WERI-Rb-1 (cell line): ENCODE data around the gene TXNRD2.

ENCODE experiments used
- DNase-seq: peaks from one replicate; pipeline ENCODE4 v3.0.0-alpha.2; 2020
- H3K27ac ChIP-seq: fragments of 250-450 bp; sonication (Bioruptor Pico); 2 replicates; pipeline ENCODE4 v1.5.1; 2020; ENCODE audit warnings: mild to moderate bottlenecking, moderate library complexity
- H3K27me3 ChIP-seq: fragments of 250-450 bp; sonication (Bioruptor Pico); 2 replicates; pipeline ENCODE4 v1.5.1; 2021; ENCODE audit warnings: mild to moderate bottlenecking, low read depth, moderate library complexity; ENCODE audit not compliant: insufficient read depth, severe bottlenecking
- H3K36me3 ChIP-seq: fragments of 250-450 bp; sonication (Bioruptor Pico); 2 replicates; pipeline ENCODE4 v1.5.1; 2020; ENCODE audit warnings: mild to moderate bottlenecking, moderate library complexity
- H3K4me3 ChIP-seq: 2 replicates; pipeline ENCODE4 v1.5.1; 2011; ENCODE audit warnings: low read depth, mild to moderate bottlenecking, control low read depth, low read length
- H3K9me3 ChIP-seq: fragments of 250-450 bp; sonication (Bioruptor Pico); 2 replicates; pipeline ENCODE4 v1.5.1; 2021; ENCODE audit warnings: mild to moderate bottlenecking, moderate library complexity; ENCODE audit not compliant: severe bottlenecking
- CTCF ChIP-seq: IDR thresholded peaks from 2 replicates; pipeline ENCODE4 v1.5.1; 2011; ENCODE audit warnings: low read depth, mild to moderate bottlenecking, control low read depth, inconsistent platforms, low read length

The TXNRD2 gene

DNA sequence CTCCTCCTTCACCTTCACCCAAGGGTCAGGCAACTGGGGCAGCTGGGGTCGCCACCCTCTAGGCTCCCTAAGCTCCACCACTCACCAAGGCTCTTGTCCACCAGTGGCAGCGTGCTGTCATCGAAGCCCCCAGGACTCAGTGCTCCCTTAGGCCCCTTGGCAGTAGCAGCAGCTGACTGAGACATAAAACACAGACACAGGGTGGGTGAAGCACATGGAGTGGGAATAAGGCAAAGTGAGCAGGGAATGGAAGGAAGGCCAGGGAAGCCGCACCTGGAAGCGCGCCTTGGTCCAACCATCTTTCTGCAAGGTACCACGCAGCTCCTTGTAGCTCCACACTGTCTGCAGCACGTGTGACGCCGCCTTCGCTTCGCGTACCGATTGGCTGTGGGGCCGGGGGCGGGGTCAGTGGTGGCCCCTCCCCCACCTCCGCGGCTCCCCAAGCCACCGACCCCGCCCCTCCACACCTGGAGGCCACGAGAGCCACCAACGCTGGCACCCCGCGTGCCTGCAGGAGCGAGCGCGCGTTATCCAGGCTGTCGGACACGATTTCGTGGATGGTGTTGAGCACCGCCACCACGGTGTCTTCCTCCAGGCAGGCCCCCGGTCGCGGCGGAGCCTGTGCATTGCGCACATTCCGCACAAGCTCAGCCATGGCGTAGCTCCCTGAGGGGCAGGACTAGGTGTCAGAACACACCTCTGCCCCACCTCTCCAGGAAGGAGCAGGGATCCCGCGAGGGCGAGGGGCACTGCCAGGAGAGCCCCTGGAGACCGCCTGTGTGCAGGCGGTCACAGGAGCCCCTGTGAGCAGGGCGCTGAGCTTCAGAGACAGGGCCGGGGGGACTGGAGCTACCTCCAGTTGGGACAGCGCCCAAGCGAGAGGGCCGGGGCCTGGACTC, 31.3 kb upstream of the TXNRD2 start:
- no peak overlapping the region for H3K4me3 ChIP-seq
- no peak for DNase-seq
- no peaks in the 10 kb centered on the region for H3K9me3 ChIP-seq
- no peak for TF ChIP-seq CTCF
- peaks cover 75% of the 10 kb centered on the region for H3K36me3 ChIP-seq
- H3K27ac ChIP-seq: no peak overlapping the region
- H3K27me3 ChIP-seq: no peaks in the 10 kb centered on the region

DNA sequence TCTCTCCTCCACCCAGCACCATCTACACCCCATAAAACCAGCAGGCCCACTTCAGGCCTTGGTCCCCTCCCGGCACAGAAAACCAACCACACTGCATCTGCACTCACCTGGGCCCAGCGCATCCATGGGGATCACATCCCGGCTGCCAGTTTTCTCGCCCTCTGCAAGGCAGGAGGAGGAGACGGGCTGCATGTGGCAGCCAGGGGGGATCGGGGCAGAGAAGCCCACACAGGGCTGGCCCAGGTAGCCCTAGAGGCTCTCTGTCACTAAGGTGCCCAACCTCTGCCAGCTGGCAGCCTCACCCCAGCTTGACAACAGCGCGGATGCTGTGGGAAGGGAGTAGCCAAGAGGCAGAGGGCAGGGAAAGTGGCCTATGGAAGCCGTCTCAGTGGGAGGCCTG, 30.6 kb upstream of the TXNRD2 start:
- peak overlapping the region; percentile 60; the same call in 1 of the 2 replicates for H3K27ac ChIP-seq
- H3K27me3 ChIP-seq: no peaks in the 10 kb centered on the region
- no peak overlapping the region for H3K4me3 ChIP-seq
- H3K9me3 ChIP-seq: no peaks in the 10 kb centered on the region
- TF ChIP-seq CTCF: no peak
- no peak for DNase-seq
- peaks cover 77% of the 10 kb centered on the region for H3K36me3 ChIP-seq

- Histone ChIP-seq H3K27me3 (no peaks in the 10 kb centered on the region), H3K4me3 (no peak overlapping the region), H3K9me3 (no peaks in the 10 kb centered on the region), H3K27ac (peak overlapping the region; percentile 60), H3K36me3 (peaks cover 79% of the 10 kb centered on the region)
- TF ChIP-seq CTCF: no peak
- DNase-seq: no peak
These were observed 29.9 kb upstream of the TXNRD2 start for GRCh38 chr22:19971276-19972124.

- H3K27ac ChIP-seq: peak overlapping the region; percentile 60
- no peaks in the 10 kb centered on the region for H3K9me3 ChIP-seq
- TF ChIP-seq CTCF: peak; percentile 95
- H3K4me3 ChIP-seq: no peak overlapping the region
- H3K36me3 ChIP-seq: peaks cover 80% of the 10 kb centered on the region
- peak; percentile 78 for DNase-seq
- H3K27me3 ChIP-seq: no peaks in the 10 kb centered on the region
These were observed 29.1 kb upstream of the TXNRD2 start for GRCh38 chr22:19970479-19971275.

DNA sequence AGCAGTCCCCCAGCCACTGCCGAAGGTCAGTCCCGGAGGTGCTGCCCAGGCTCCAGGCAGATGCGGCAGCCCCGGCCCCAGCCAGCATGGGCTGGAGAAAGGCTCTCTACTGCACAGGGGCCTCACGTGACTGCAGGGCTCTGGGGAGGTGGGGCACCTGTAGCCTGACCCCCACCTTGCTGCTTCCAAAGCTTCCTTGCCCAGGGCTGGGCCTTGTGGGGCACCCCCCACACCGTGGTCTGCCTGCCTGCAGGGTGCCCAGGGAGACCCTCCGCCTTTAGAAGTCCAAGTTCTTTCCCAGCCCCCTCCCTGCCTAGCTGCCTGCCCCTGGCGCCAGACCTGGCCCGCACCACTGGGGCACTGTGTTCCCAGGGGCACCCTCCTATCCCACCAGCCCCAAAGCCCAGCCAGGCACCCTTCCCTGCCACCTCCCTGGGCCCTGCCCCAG, 28.4 kb upstream of the TXNRD2 start:
- Histone ChIP-seq H3K27ac (peak overlapping the region; percentile 18; the same call in 1 of the 2 replicates), H3K9me3 (no peaks in the 10 kb centered on the region), H3K4me3 (no peak overlapping the region), H3K36me3 (peaks cover 86% of the 10 kb centered on the region), H3K27me3 (no peaks in the 10 kb centered on the region)
- DNase-seq: no peak
- no peak for TF ChIP-seq CTCF
